ENCODE results near the gene SSB.
A peak's percentile ranks its signal among the peaks of the same experiment; 100 is the strongest.

Gene SSB

DNA sequence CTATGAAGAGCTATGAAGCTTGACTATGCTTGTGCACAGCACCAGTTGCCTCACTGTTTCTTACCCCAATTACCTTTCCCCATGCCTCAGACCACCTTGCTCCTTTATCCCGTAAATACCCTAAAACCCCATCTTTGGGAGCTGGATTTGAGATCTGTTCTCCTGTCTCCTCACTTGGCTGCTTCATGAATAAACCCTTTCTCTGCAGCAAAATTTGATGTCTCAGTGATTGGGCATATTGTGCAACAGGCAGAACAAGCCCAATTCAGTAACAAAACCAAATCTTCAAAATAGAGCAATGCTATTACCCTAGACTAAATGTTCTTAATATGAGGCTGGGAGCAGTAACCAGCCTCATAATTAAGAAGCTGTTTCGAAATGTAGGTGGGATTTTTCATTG lies 3.5 kb upstream of the SSB start:
- Mint-ChIP-seq H3K27ac (no peak overlapping the region), H3K4me1 (peaks cover 8% of the 10 kb centered on the region), H3K9me3 (no peaks in the 10 kb centered on the region), H3K36me3 (ENCODE audit: low read depth) (no peaks in the 10 kb centered on the region), H3K4me3 (no peak overlapping the region), H3K27me3 (ENCODE audit: low read depth) (no peaks in the 10 kb centered on the region)
- TF ChIP-seq, protein P1, sequence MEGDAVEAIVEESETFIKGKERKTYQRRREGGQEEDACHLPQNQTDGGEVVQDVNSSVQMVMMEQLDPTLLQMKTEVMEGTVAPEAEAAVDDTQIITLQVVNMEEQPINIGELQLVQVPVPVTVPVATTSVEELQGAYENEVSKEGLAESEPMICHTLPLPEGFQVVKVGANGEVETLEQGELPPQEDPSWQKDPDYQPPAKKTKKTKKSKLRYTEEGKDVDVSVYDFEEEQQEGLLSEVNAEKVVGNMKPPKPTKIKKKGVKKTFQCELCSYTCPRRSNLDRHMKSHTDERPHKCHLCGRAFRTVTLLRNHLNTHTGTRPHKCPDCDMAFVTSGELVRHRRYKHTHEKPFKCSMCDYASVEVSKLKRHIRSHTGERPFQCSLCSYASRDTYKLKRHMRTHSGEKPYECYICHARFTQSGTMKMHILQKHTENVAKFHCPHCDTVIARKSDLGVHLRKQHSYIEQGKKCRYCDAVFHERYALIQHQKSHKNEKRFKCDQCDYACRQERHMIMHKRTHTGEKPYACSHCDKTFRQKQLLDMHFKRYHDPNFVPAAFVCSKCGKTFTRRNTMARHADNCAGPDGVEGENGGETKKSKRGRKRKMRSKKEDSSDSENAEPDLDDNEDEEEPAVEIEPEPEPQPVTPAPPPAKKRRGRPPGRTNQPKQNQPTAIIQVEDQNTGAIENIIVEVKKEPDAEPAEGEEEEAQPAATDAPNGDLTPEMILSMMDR (IDR thresholded peaks at IDR 0.05; ENCODE audit: unreplicated experiment in 3 of 3), result no peak

DNA sequence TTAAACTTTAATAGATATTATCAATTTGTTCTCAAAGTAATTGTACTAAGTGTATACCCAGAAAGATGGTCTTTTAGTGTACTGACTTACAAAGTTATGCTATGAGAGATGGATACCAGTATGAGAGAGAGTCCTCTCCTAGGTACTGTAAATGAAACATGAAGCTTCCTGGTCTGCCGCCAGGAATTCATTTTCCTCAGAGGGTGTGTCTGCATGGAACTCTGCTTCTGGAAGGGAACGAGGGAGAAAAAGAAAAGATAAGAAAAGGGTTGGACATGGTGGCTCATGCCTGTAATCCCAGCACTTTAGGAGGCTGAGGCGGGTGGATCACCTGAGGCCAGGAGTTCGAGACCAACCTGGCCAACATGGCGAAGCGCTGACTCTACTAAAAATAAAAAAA lies 2.2 kb upstream of the SSB start:
- Mint-ChIP-seq H3K4me3 (peak overlapping the region; percentile 74 to 84 (median 77)), H3K9me3 (no peaks in the 10 kb centered on the region), H3K36me3 (ENCODE audit: low read depth) (peaks cover 3% of the 10 kb centered on the region), H3K4me1 (peaks cover 13% of the 10 kb centered on the region), H3K27ac (peak overlapping the region; percentile 28 to 66 (median 63)), H3K27me3 (ENCODE audit: low read depth) (no peaks in the 10 kb centered on the region)
- TF ChIP-seq, protein P1 (IDR thresholded peaks at IDR 0.05; ENCODE audit: unreplicated experiment in 3 of 3), result no peak

DNA sequence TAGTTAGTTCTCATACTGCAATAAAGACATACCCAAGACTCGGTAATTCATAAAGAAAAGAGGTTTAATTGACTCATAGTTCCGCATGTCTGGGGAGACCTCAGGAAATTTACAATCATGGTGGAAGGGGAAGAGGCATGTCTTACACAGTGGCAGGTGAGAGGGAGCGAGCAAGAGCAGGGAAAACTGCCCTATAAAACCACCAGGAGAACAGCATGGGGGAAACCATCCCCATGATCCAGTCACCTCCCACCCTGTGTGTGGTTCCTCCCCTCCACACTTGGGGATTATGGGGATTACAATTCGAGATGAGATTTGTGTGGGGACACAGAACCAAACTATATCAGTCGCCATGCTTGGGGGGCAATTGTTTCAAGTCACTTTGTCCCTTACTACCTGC lies 1.1 kb upstream of the SSB start:
- Mint-ChIP-seq H3K27ac (peak overlapping the region in 2 of 3 experiments; percentile 65 to 85), H3K4me1 (peaks cover 17% of the 10 kb centered on the region), H3K9me3 (no peaks in the 10 kb centered on the region), H3K27me3 (ENCODE audit: low read depth) (no peaks in the 10 kb centered on the region), H3K36me3 (ENCODE audit: low read depth) (peaks cover 11% of the 10 kb centered on the region), H3K4me3 (peak overlapping the region; percentile 78 to 90 (median 79))
- TF ChIP-seq, protein P1 (IDR thresholded peaks at IDR 0.05; ENCODE audit: unreplicated experiment in 3 of 3), result no peak

DNA sequence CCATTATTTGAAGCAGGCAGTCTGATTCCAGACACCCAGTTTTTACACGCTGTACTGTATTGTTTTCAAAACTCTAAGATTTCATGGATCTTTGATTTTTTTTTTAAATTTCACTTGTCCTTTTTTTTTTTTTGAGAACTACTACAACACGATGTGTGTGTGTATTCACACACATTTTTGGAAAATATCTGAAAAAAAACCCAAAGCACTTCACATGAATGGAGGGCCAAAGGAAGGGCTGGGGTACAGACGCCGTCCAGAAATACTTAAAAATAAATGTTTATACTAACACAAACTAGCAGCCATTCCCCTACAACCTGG lies 314 bp upstream of the SSB start:
- Mint-ChIP-seq H3K4me1 (peaks cover 18% of the 10 kb centered on the region), H3K4me3 (peak overlapping the region; percentile 84 to 90 (median 90)), H3K27me3 (ENCODE audit: low read depth) (no peaks in the 10 kb centered on the region), H3K9me3 (no peaks in the 10 kb centered on the region), H3K27ac (peak overlapping the region; percentile 74 to 95 (median 86)), H3K36me3 (ENCODE audit: low read depth) (peaks cover 17% of the 10 kb centered on the region)
- TF ChIP-seq, protein P1 (IDR thresholded peaks at IDR 0.05; ENCODE audit: unreplicated experiment in 3 of 3), result no peak

DNA sequence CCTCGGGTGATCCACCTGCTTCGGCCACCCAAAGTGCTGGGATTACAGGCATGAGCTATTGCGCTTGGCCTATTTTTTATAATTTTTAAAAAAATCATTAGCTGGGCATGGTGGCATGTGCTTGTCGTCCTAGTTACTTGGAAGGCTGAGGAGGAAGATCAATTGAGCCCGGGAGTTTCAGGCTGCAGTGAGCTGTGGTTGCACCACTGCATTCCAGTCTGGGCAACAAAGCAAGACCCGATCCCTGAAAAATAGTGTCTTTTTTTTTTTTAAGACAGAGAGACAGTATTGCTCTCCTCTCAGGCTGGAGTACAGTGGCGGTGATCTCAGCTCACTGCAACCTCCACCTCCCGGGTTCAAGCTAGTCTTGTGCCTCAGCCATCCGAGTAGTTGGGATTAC lies 4.8 kb downstream of the SSB start:
- no peak overlapping the region for H3K27ac Mint-ChIP-seq
- H3K27me3 Mint-ChIP-seq (ENCODE audit: low read depth), result no peaks in the 10 kb centered on the region
- peaks cover 46% of the 10 kb centered on the region for H3K36me3 Mint-ChIP-seq (ENCODE audit: low read depth)
- TF ChIP-seq, protein P1 (IDR thresholded peaks at IDR 0.05; ENCODE audit: unreplicated experiment in 3 of 3), result no peak
- peaks cover 18% of the 10 kb centered on the region for H3K4me1 Mint-ChIP-seq
- H3K9me3 Mint-ChIP-seq, result no peaks in the 10 kb centered on the region
- H3K4me3 Mint-ChIP-seq, result no peak overlapping the region

DNA sequence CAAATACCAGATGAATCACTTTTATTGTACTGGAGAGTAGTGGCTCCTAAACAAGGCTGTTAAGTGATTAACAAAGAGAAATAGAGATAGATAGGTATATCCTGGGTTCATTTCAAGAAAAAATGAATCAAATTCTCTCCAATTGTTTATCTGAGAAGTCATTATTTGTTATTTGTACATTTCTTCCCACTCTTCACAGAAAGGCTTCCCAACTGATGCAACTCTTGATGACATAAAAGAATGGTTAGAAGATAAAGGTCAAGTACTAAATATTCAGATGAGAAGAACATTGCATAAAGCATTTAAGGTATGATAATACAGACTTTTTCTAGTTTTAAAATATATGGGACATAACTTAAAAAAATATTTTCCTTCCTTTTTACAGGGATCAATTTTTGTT lies 7.9 kb downstream of the SSB start:
- Mint-ChIP-seq H3K4me3 (no peak overlapping the region), H3K36me3 (ENCODE audit: low read depth) (peaks cover 68% of the 10 kb centered on the region), H3K27me3 (ENCODE audit: low read depth) (no peaks in the 10 kb centered on the region), H3K9me3 (no peaks in the 10 kb centered on the region), H3K27ac (no peak overlapping the region), H3K4me1 (peaks cover 5% of the 10 kb centered on the region)
- TF ChIP-seq, protein P1 (IDR thresholded peaks at IDR 0.05; ENCODE audit: unreplicated experiment in 3 of 3), result no peak

All from nephron (organoid).